LNCaP clone FGC (cell line): ENCODE data around the gene ZSWIM5.
"Not testable (repeated sequence)": the region's sequence is repeated elsewhere in the genome, so short reads cannot be mapped to it uniquely, and the experiment has no call there.

Experiments used
- DNase-seq: peaks from one replicate; pipeline ENCODE4 v3.0.0-alpha.2; 2011; ENCODE audit warnings: low read depth
- H3K4me3 ChIP-seq: 2 replicates; pipeline ENCODE4 v1.5.1; 2011; ENCODE audit warnings: mild to moderate bottlenecking, low read depth, low read length, control low read depth
- TF ChIP-seq, protein P1 (sequence below): IDR thresholded peaks from 2 replicates; pipeline ENCODE4 v1.5.1; 2012; ENCODE audit warnings: mild to moderate bottlenecking; ENCODE audit not compliant: control insufficient read depth, insufficient read depth; ENCODE audit errors: extremely low read depth

ZSWIM5 gene

DNA sequence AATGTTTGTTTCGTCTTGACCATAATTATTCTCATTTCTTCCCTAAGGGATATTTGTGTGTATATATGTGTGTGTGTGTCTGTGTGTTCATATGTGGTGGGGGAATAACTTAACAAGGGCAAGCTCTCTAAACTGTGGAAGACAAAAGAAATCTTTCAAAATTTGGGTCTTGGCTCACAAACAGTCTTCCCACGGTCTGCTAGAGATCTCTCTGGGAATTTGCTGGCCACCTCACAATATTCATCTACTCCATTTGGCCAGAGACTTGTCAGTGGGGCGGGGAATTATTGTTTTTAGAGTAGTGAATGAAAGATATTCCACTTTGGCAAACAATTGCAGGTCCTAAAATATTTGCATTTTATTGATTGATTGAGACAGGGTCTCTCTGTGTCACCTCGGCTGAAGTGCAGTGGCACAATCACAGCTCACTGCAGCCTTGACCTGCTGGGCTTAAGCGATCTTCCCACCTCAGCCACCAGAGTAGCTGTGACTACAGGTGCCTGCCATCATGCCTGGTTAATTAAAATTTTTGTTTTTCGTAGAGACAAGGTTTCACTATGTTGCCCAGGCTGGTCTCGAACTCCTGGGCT, 212.0 kb downstream of the ZSWIM5 start:
- no peak overlapping the region for H3K4me3 ChIP-seq
- TF ChIP-seq, protein P1, sequence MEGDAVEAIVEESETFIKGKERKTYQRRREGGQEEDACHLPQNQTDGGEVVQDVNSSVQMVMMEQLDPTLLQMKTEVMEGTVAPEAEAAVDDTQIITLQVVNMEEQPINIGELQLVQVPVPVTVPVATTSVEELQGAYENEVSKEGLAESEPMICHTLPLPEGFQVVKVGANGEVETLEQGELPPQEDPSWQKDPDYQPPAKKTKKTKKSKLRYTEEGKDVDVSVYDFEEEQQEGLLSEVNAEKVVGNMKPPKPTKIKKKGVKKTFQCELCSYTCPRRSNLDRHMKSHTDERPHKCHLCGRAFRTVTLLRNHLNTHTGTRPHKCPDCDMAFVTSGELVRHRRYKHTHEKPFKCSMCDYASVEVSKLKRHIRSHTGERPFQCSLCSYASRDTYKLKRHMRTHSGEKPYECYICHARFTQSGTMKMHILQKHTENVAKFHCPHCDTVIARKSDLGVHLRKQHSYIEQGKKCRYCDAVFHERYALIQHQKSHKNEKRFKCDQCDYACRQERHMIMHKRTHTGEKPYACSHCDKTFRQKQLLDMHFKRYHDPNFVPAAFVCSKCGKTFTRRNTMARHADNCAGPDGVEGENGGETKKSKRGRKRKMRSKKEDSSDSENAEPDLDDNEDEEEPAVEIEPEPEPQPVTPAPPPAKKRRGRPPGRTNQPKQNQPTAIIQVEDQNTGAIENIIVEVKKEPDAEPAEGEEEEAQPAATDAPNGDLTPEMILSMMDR = no peak

GRCh38 chr1:44988531-44989156, 217.8 kb downstream of the ZSWIM5 start:
- no peak for DNase-seq
- H3K4me3 ChIP-seq = no peak overlapping the region
- TF ChIP-seq, protein P1 = no peak

More for the DNA sequence above, 212.0 kb downstream of the ZSWIM5 start:
- no peak for DNase-seq

GRCh38 chr1:44985747-44986359, 220.6 kb downstream of the ZSWIM5 start:
- no peak for DNase-seq
- TF ChIP-seq, protein P1 = no peak
- H3K4me3 ChIP-seq = peak overlapping the region; percentile 83

- not testable (repeated sequence) for DNase-seq, H3K4me3 ChIP-seq
Measured at GRCh38 chr1:44977372-44977771, 229.0 kb downstream of the ZSWIM5 start.

DNA sequence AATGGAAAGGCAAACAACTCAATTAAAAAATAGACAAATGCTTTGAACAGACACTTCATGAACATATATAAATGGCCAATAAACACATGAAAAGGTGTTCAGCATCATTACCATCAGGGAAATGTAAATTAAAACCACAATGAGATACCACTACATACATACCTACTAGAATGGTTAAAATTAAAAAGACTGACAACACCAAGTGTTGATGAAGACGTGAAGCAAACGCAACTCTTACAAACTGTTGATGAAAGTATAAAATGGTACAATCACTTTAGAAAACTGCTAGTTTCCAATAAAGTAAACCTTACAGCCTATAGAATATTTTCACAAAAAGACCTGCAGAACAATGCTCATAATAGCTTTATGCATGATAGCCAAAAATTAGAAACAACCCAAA, 230.2 kb downstream of the ZSWIM5 start:
- TF ChIP-seq, protein P1 = no peak
- no peak for DNase-seq
- no peak overlapping the region for H3K4me3 ChIP-seq

GRCh38 chr1:44973645-44974044, 232.8 kb downstream of the ZSWIM5 start:
- TF ChIP-seq, protein P1 = no peak
- H3K4me3 ChIP-seq = no peak overlapping the region

DNA sequence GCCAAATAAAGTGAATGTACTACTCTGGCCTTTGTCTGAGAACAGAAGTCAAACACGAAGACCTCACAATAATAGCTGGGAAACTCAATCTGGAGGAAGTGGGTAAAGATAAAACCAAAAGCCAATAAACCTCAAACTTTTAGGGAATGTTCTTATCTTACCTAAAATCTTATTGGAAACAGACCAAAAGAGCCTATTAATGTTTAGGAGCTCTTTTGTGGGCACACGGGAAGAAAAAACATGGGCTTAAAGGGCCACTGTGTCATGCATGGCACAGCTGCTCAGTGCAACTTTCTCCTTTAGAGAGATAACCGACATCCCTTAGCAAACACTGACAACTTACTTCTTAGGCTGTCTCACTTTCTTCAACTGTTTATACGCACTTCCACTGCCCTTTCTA, 236.1 kb downstream of the ZSWIM5 start:
- TF ChIP-seq, protein P1 = no peak
- DNase-seq = no peak

More at GRCh38 chr1:44973645-44974044, 232.8 kb downstream of the ZSWIM5 start:
- no peak for DNase-seq

More for the DNA sequence above, 236.1 kb downstream of the ZSWIM5 start:
- H3K4me3 ChIP-seq = no peak overlapping the region
